NCI-H187 (cell line): ENCODE data around the gene BEST2.
A peak's percentile ranks its signal among the peaks of the same experiment; 100 is the strongest.

Source experiments
- DNase-seq, 2 experiments: peaks; one replicate each; lab custom pipeline; 2025; lab: John Stamatoyannopoulos, UW

BEST2 gene

GRCh38 chr19:12800923-12801465 is 49.4 kb downstream of the BEST2 start:
- DNase-seq: no peak

- DNase-seq: peak; percentile 43 to 55
Measured at GRCh38 chr19:12801466-12802266, 50.1 kb downstream of the BEST2 start, which contains the start of the genes PRDX2 and THSD8. Gene PRDX2 (minus strand): TSS chr19:12801800. CDS start chr19:12801261, 539 bp downstream. Gene THSD8 (plus strand): TSS chr19:12802069. CDS start chr19:12802072, 3 bp downstream.

- DNase-seq: no peak
Measured at GRCh38 chr19:12802267-12803106, 50.9 kb downstream of the BEST2 start.

- no peak for DNase-seq
Measured at GRCh38 chr19:12804051-12804450, 52.5 kb downstream of the BEST2 start.

- peak; percentile 54 to 77 for DNase-seq
Measured at GRCh38 chr19:12806242-12807081, 54.9 kb downstream of the BEST2 start, which contains the start of gene RNASEH2A. Gene RNASEH2A (plus strand): TSS chr19:12806584. CDS start chr19:12806674, 90 bp downstream.
